GM18909 (cell line): ENCODE data around the gene NUP62.

Experiments used
- ATAC-seq: cut with Tn5 transposase; IDR thresholded peaks from one replicate; pipeline ENCODE4 v1.9.1; 2021; ENCODE audit warnings: mild to moderate bottlenecking; ENCODE audit not compliant: unreplicated experiment, poor library complexity

Gene NUP62

DNA sequence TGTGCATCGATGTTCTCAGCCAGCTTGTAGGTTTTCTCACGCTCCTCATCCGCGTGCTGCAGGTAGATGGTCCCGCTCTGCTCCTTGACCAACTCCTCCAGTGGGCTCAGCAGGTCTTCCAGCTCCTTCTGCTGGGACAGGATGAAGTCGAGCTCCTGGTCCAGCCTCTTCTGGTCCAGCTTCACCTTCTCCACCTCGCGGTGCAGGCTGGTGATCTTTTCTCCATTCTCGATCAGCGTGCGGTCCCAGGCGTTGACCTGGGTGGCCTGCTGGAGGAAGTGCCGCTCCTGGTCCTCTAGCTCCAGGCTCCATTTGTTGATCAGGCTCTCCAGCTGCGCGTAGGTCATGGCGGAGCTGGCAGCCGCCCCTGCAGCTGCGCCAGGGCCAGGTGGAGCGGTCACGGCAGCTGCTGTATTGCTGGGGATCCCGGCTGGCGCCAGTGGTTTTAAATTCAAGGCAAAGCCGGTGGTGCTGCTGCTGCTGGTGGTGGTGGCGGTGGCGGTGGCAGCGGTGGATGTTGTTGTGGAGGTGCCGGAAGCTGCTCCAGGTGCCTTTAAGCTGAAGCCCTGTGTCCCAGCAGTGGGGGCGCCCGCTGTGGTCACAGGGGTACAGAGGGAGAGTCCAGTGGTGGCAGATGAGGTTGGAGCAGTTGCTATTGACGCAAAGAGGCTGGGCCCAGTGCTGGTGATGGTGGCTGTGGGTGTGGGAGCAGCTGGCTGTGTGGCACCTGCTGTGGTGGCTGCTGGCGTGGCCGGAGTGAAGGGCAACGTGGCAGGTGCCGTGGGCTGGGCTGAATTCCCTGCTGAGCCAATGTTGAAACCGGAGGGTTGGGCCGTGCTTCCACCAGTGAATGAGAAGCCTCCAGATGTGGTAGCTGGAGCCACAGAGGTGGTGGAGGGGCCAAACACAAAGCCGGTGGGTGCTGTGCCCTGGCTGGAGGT is 20.6 kb downstream of the NUP62 start:
- ATAC-seq: no peak

DNA sequence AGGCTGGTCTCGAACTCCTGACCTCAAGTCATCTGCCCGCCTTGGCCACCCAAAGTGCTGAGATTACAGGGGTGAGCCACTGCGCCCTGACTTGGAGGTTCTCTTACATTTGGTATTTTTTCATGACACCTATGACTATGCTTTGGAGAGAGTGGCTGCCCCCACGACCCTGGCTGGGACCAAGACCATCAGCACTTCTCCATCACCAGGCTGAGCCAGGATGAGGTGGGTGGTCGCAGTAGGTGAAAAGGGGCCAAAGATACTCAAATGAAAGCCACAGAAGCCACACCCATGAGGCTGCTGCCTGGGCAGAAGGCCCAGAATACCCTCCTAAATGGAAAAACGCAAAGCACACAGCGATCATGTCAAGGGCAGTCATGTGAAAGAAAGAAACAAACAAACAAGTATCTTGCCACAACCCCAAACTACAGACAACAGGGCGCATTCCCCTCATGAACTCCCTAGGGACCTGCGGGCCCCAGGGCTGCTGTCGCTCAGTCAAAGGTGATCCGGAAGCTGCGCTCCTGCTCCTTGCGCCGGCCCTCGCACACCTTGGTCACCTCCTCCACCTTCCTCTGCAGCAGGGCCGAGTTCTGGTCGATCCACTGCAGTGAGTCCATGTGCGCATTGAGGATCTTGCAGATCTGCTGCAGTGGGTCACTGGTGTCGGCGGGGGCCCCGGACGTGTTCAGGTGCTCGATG is 21.4 kb downstream of the NUP62 start:
- ATAC-seq: no peak

DNA sequence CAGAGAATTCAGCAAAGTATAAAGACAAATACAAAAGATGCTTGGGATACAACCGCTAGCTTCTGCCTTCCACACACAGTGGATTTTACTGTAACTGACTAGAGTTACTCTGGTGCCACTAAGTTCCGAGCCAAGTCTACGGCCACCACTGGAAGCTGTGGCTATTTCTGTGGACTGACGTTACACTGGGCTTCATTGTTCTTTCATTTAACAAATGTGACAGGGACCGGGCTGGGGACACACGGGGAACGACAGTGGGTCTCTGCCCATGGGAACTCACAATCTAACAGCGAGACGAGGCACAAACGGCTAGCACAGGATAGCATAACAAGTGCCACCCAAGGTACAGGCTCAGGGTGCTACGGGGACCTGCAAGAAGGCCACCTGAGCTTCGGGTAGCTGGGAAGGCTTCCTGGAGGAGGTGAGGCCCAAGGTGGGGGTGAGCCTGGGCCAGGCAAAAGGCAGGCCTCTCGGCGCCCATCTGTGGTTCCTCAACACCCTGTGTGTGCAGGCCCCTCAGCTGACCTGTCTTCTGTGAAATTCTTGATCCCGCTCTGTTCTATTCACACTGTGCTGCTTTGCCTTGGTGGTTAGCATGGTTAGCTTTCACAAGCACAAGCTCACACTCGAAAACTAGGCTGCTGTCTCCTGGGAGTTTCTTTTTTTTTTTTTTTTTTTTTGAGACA is 22.3 kb downstream of the NUP62 start:
- no peak for ATAC-seq

DNA sequence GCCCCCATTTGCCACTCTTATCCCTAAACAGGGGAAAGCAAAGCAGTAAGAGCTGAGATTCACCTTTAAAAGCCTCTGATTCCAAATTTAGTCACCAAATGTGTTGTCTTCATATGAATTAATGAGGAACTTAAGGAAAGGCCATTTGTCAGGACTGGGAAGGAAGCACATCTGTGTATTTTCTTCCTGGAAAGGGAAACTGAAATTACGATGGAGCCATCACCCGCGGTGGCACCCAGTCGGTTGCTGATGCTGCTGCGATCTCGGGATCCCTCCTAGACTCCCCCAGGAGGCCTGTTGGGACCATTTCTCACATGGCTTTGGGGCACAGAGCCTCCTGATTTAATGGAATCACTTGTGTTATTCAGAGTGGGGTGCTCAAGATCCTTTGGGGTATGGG is 25.2 kb downstream of the NUP62 start:
- ATAC-seq: no peak

DNA sequence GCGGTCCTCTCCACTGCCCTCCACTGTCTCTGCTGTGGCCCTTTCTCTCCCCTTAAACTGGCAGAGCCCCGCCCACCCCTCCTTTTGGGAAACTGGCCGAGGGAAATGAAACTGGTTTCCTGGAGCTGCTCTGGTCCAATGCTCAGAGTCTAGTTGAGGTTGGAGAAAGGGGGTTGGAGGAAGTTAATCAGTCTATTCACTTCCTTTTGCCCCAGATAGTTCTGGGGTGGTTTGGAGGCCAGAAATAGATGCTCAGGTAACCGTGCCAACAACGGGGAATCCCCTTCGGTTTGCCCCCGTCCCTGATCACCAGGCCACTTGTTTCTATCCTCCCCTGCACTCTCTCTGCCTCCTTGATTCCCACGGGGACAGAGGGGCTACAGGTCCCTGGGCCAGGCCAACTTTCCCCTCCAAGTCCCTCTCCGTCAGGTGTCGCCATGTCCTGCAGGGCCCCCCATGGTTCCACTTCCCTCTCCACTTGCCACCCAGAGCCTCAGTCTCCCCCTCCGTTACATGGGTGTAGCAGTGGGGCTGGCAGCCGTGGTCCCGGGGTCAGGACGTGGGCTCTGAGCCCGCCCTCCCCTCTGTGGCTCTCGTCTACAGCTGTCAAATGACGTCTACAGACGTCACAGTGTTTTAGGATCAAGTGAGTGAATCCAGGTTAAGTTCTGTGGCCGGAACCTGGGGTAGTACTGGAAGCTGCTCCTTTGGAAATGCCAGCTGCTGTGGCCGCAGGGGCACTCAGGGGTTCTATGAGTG is 32.3 kb downstream of the NUP62 start, which contains the start of gene IL4I1:
Gene IL4I1 (minus strand): TSS at position 25 of the 759 bp plus-strand sequence. CDS start 727 bp downstream, outside the sequence.
- ATAC-seq: peak; percentile 64

DNA sequence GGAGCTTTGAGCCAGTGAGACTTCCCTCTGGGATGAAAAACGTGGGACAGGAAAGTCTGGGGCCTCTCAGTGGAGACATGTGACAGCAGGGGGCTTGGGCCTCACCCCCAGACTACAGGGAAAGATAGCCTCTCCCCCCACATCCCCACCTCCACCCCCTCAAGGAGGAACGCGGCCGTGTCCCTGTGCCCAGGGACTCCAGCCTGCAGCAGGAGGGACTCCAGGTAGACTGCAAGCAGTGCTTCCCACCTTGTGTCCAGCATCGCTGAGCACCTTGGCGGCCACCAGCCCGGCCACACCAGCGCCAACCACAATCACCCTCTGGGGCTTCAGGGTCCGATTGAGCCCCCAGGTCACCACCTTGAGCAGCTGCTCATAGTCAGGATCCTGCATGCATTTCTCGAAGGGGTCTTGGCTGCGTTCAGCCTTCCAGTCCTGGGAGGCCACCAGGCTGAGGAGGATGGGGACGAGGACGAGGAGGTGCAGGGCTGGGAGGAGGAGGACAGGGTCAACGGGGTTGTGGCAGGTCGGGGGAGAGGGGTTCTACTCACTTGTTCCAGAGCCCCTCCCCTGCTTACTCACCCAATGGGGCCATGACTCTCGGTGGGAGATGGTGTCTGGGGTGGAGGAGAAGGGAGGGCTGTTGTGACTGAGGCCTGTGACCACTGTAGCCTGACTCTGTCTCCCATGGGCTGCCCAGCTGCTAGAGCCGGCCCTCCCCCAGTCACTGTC is 33.6 kb downstream of the NUP62 start:
- ATAC-seq: no peak

DNA sequence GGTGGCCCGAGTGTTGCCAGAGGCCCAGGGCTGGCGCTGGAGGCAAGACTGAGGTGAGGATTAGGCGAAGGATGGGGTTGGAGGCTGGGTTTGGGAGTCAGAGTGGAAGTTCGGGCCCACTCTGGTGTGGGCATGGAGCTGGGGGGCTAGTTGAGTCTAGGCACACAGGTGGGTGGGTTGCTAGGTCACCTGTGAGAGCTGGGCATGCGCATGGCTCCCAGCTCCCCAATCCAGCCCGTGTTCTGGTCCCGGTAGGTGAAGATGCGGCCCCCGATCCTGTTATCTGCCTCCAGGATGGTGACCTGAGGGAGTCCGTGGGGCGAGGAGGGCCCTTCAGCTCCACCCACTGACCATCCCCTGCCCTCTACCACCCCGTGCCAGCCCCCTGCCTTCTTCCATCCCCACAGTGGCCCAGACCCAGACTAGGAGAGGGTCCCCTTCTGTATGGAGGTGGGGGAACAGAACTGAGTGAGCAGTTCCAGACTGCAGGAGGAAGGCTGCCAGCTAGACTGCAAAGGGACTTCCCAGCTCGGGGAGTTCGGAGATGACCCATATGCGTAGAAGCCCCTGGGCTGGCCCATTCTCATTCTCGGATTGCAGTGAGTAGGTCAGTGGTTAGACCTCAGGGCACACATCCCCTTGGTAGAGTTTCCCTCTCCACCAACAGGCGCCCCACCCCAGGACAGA is 34.3 kb downstream of the NUP62 start:
- ATAC-seq: no peak

DNA sequence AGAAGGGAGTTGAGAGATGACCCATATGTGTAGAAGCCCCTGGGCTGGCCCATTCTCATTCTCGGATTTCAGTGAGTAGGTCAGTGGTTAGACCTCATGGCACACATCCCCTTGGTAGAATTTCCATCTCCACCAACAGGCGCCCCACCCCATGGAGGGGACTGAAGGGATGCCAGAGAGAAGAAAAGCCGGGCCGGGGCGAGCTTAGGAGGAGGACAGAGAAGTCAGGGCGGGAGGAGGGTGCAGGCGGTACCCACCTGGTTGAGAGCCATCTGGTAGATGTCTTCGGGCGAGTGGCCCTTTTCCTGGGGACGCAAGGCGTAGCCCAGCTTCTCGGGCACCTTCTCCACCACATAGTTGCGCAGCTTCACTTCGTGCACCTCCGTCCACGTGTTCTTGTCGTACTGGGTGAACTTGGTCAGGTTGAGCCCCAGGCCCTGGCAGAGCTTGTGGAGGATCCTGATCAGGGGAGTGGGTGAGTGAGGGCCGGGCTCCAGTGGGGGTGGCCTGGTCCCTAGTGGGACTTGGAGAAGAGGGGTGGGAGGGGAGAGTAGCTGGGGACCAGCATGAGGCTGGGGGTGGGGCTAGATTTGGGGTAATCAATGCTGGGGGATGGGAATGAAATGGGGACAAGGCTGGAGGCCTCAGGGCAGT is 35.2 kb downstream of the NUP62 start:
- no peak for ATAC-seq

DNA sequence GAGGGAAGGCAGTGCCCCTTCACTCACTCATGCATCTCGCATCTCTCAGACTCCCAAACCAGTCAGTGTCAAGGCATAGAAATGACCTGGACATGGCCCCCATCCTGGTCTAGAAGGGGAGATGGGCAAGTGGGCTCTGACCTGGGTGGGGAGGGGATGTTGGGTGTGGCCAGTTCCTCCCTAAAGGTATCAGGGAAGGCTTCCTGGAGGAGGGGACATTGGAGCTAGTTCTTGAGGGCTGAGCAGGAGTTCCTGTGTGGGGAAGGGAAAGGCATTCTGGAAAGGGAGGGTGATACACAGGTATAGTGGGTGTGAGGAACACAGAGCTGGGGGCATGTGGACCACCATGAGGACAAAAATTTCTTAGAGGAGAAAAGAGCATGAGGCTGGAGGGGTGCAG is 36.6 kb downstream of the NUP62 start:
- no peak for ATAC-seq

DNA sequence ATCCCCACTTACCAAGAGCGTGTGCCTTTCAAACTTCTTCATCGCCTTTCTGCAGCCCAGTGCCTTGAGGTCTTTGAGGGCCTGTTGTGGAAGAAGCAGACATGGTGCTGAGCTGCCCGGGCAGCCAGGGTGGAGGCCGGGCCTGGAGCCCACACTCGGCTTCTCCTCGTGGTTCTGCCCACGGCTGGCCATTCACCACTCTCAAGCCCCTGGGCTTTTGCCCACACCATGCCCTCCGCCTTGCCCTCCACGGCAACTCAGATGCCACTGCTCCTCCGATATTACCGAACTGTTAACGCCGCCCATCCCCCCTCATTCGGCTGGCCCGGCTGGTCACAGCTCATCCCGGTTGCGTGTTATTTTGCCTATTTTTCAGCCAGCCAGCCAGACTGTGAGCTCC is 37.9 kb downstream of the NUP62 start:
- no peak for ATAC-seq

DNA sequence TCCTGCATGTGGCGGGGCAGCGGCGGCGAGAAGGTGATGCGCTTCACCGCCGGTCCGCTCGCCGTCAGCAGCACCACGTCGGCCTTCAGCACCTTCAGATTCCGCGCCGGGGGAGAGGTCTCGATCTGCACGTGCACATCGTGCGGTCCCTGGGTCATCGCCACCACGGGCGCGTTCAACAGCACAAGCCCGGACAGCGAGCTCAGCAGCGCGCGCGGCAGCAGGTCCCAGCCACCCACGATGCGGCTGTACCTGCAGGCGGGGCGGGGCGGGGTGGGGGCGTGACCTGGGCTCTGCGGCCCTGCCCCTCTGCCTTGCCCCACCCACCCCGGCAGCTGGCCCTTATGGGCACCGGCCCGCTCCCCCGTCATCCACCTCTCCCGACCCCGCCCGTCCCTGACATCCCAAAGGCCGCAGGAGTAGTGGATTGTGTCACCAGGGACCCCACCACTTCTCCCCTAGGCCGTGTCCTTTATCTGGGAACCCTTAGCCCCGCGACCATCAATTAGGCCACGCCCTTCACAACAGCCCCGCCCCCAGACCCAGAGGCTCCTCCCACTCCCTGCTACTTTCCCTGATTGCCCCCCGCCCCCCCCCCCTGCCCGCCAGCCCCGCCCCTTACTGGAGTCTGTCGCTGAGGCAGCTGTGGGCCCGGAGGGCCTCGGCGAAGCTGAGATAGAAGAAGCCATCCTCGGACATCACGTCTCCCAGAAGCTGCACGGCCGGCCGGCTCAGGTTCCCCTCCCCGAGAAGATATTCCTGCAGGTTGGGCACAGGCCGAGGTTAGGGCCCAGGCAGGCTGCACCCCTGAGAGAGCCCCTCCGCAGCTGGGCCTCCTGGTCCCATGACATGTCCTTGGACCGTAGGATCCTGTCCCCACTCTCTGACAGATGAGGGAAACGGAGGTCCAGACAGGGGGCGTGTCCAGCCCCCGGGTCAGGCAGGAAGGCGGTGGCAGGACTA is 38.7 kb downstream of the NUP62 start:
- ATAC-seq: no peak

DNA sequence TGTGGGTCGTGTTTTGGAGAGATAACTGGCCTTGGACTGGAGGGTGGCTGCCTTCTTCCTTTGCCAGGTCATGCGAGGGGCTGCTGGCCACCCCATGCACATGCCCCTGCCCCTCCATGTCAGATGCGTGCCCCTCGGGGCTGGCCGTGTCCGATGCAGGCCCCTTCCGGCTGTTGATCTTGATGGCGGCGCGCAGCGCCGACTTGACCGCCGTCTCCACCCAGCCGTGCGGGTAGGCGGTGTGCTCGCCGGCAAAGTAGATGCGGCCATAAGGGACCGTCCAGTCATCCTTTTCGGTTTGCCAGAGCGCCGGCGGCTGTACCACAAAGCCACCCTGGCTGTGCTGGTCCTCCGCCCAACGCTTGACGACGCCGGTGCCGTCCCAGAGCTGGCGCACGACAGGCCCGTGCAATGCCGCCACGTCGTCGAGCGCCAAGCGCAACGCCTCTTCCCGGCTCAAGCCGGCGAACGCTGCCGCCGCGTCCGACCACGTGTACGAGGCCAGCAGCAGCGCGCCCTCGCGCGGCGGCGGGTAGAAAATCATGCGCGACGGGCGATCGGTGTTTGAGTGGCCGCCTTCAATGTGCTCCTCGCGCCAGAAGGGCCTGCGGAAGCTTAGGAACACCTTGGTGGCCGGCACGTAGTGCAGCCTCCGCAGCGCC is 39.5 kb downstream of the NUP62 start:
- no peak for ATAC-seq

DNA sequence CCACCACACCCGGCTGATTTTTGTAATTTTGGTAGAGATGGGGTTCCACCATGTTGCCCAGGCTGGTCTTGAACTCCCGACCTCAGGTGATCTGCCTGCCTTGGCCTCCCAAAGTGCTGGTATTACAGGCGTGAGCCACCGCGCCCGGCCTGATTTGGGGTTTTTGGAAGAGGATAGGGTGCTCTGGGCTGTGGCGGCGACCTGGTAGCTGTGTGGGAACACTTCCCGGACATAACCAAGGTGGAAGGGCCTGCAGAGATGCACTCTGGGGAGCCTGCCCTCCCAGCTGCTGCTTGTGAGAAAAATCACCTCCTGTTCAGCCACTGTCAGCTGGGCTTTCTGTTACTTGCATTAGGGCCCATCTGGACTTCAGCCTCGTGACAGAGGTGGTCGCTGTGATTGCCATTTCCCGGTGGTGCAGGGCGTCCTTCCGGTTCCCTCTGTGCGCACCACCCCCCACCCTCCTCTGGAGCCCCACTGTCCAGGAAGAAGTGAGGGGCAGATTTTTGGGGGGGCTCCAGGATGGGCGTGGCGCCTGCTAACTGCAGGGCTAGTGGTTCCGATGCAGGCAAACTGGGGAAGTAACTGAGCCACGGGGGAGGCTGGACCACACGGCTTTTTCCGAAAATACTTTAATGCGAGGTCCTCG is 40.1 kb downstream of the NUP62 start:
- no peak for ATAC-seq

DNA sequence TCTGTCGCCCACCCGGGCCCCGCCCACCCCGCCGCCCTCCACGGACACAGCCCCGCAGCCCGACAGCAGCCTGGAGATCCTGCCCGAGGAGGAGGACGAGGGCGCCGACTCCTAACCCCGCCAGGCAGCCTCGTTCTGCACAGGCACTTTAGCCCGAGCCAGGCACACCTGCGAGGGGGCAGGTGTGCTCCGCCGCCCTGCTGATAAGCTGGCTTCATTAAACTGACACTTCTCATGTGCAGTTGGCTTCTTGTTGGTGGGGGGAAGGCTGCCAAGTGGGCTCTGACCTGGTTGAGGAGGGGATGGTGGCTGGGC is 40.8 kb downstream of the NUP62 start:
- ATAC-seq: no peak

DNA sequence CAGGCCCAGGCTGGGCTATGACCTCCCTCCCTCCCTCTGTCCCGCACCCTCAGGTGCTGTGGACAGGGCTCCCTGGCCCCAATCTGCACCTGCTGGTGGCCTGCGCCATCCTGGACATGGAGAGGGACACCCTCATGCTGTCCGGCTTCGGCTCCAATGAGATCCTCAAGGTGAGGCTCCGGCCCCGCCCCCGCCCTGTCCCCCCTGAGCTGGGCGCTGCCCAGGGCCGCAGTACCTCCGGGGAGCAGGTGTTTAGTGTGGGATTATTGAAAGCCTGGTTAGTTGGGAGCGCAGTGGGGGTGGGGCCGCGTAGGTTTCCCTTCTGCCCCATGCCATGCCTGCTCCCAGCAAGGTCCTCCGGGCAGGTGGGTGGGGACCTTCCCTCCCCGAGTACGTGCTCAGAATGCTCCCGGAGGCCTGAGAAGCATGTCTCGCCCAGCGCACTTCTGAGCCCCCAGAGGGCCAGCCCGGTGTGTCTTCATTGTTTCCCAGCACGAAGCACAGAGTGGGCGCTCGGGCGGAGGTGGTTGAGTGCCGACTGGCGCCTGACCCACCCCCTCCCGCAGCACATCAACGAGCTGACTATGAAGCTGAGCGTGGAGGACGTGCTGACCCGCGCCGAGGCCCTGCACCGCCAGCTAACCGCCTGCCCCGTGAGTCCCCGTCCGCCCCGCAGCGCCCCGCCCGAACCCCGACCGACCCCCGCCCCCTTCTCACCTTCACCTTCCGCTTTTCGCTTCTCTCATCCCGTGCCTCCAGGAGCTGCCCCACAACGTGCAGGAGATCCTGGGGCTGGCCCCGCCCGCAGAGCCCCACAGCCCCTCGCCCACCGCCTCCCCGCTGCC is 41.4 kb downstream of the NUP62 start:
- no peak for ATAC-seq
